CD4-positive, alpha-beta T cell (primary cell): ENCODE measurements around the gene RPTOR. TPM values are rescaled to one million over a fixed set of nuclear protein-coding genes. Genes with fewer than 3 reads are reported as not detected.

Experiments
- ATAC-seq: fragments of 200-7000 bp; cut with Tn5 transposase; one replicate; pipeline ENCODE4 v1.10.0; 2022; ENCODE audit warnings: mild to moderate bottlenecking; ENCODE audit not compliant: poor library complexity
- CTCF ChIA-PET: fragments of 350-600 bp; sonication (Branson Sonifier 250); formaldehyde crosslinking; loops from one replicate; lab custom pipeline; 2021; ENCODE audit warnings: antibody characterized with exemption, inconsistent platforms; lab: Charles Lee
- POLR2A ChIA-PET: fragments of 350-600 bp; sonication (Branson Sonifier 250); formaldehyde crosslinking; loops from one replicate; lab custom pipeline; 2021; ENCODE audit warnings: antibody characterized with exemption, inconsistent platforms; lab: Charles Lee
- DNase-seq, 14 experiments: peaks; one replicate each; pipeline ENCODE4 v3.0.0-alpha.2; 2013 to 2020; ENCODE audit warnings: mixed read lengths in 2 of 14
- H3K27ac ChIP-seq, 2 donors: one replicate each; pipeline versions ENCODE4 v1.5.1 to v1.7.0; 2013; ENCODE audit warnings: low read length in 2 of 2, low read depth in 1 of 2, mild to moderate bottlenecking in 1 of 2
- H3K27me3 ChIP-seq, 2 experiments: 1 replicate in 1 of 2; 2 replicates in 1 of 2; pipeline versions ENCODE4 v1.6.1 to v1.7.0; 2013; ENCODE audit warnings: low read length in 2 of 2, control low read depth in 1 of 2, mild to moderate bottlenecking in 1 of 2, moderate library complexity in 1 of 2; ENCODE audit not compliant: insufficient read depth in 2 of 2, control insufficient read depth in 1 of 2
- H3K36me3 ChIP-seq: one replicate; pipeline ENCODE4 v1.6.1; 2013; ENCODE audit warnings: low read length, control low read depth; ENCODE audit not compliant: insufficient read depth
- H3K4me1 ChIP-seq: one replicate; pipeline ENCODE4 v1.6.1; 2013; ENCODE audit warnings: low read length, control low read depth; ENCODE audit not compliant: insufficient read depth
- H3K4me3 ChIP-seq: one replicate; pipeline ENCODE4 v1.5.1; 2013; ENCODE audit warnings: mild to moderate bottlenecking, low read length, moderate library complexity
- H3K9me3 ChIP-seq, 2 experiments: 1 replicate in 1 of 2; 2 replicates in 1 of 2; pipeline versions ENCODE4 v1.6.1 to v1.7.0; 2013; ENCODE audit warnings: low read length in 2 of 2, mild to moderate bottlenecking in 2 of 2, control low read depth in 1 of 2, moderate library complexity in 1 of 2; ENCODE audit not compliant: control insufficient read depth in 1 of 2, insufficient read depth in 1 of 2
- H3K27ac Mint-ChIP-seq: one replicate; pipeline ENCODE4 v1.8.0; 2020; ENCODE audit warnings: mixed read lengths
- H3K27me3 Mint-ChIP-seq: one replicate; pipeline ENCODE4 v1.8.0; 2021; ENCODE audit warnings: mixed read lengths
- H3K36me3 Mint-ChIP-seq: one replicate; pipeline ENCODE4 v1.8.0; 2021; ENCODE audit warnings: low read depth, mixed read lengths
- H3K4me1 Mint-ChIP-seq: one replicate; pipeline ENCODE4 v1.8.0; 2021; ENCODE audit warnings: low read depth, mixed read lengths
- H3K4me3 Mint-ChIP-seq: one replicate; pipeline ENCODE4 v1.8.0; 2020; ENCODE audit warnings: mild to moderate bottlenecking, mixed read lengths
- H3K9me3 Mint-ChIP-seq: one replicate; pipeline ENCODE4 v1.8.0; 2020; ENCODE audit warnings: mixed read lengths
- CTCF ChIP-seq: fragments of 200-600 bp; IDR thresholded peaks from one replicate; pipeline ENCODE4 v1.8.0; 2022; ENCODE audit warnings: antibody characterized with exemption, mild to moderate bottlenecking
- intact Hi-C, 2 experiments: fragments of 100-400 bp; cut with DNase I in 1 of 2; cut with micrococcal nuclease in 1 of 2; formaldehyde crosslinking; loops; one replicate each; pipeline versions ENCODE4 v1.15.1 to v1.9.0; 2023 to 2025; cut with DNase I, micrococcal nuclease
- total RNA-seq, 174 experiments: library from RNA in 2 of 174; stranded (reverse) in 2 of 174; gene quantifications; one replicate each; pipeline ENCODE4 v1.2.3 and lab custom pipeline; 2021 to 2026

RPTOR gene
- total RNA-seq, 2 experiments from 2014 or later: 45.0 to 47.1 TPM

DNA sequence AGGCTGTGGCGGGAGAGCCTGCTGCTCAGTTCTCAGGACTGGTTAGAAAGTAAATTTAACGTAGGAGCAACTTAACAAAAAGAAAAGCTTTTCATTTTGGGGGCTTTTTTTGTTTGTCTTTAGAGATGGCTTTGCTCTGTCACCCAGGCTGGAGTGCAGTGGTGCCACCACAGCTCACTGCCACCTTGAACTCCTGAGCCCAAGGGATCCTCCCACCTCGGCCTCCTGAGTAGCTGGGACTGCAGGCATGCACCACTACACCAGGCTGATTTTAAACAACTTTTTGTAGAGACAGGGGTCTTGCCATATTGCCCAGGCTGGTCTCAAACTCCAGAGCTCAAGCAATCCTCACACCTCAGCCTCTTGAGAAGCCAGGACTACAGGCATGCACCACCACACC lies 205.0 kb downstream of the RPTOR start:
- H3K27ac ChIP-seq: no peak overlapping the region
- ATAC-seq (no peak), DNase-seq (peak in 1 of 14 experiments; percentile 19)
- H3K27me3 ChIP-seq: no peaks in the 10 kb centered on the region
- Mint-ChIP-seq H3K4me1 (peaks cover 57% of the 10 kb centered on the region), H3K27ac (peak overlapping the region; percentile 96), H3K4me3 (no peak overlapping the region), H3K36me3 (peaks cover 26% of the 10 kb centered on the region), H3K27me3 (no peaks in the 10 kb centered on the region), H3K9me3 (no peaks in the 10 kb centered on the region)
- ChIA-PET POLR2A (no interaction called here), CTCF (no interaction called here)
- H3K9me3 ChIP-seq: no peaks in the 10 kb centered on the region
- H3K4me3 ChIP-seq: no peak overlapping the region
- H3K4me1 ChIP-seq: peaks cover 28% of the 10 kb centered on the region
- TF ChIP-seq CTCF: no peak
- intact Hi-C loops: no loop called here
- H3K36me3 ChIP-seq: peaks cover 18% of the 10 kb centered on the region

GRCh38 chr17:80750263-80750662 lies 205.6 kb downstream of the RPTOR start:
- intact Hi-C loops: no loop called here
- Histone ChIP-seq H3K4me3 (no peak overlapping the region), H3K9me3 (no peaks in the 10 kb centered on the region), H3K27ac (no peak overlapping the region), H3K36me3 (peaks cover 24% of the 10 kb centered on the region), H3K27me3 (no peaks in the 10 kb centered on the region), H3K4me1 (peaks cover 25% of the 10 kb centered on the region)
- ATAC-seq (peak; percentile 50), DNase-seq (peak in 2 of 14 experiments; percentile 26 to 29)
- Mint-ChIP-seq H3K27ac (peak overlapping the region; percentile 96), H3K36me3 (peaks cover 30% of the 10 kb centered on the region), H3K4me1 (peaks cover 59% of the 10 kb centered on the region), H3K27me3 (no peaks in the 10 kb centered on the region), H3K4me3 (peak overlapping the region; percentile 30), H3K9me3 (no peaks in the 10 kb centered on the region)
- POLR2A ChIA-PET: interaction anchor here (1.0 kb wide), 1 partner anchor 15 kb away, joined by 3 read pairs; no protein-coding TSS in a partner anchor
- no peak for TF ChIP-seq CTCF
- CTCF ChIA-PET: no interaction called here

GRCh38 chr17:80751070-80751945 lies 206.7 kb downstream of the RPTOR start:
- H3K9me3 ChIP-seq: no peaks in the 10 kb centered on the region
- TF ChIP-seq CTCF: no peak
- peak; percentile 71 for ATAC-seq

More at GRCh38 chr17:80751070-80751945, 206.7 kb downstream of the RPTOR start:
- peak in 1 of 14 experiments; percentile 32 for DNase-seq
- Mint-ChIP-seq H3K9me3 (no peaks in the 10 kb centered on the region), H3K36me3 (peaks cover 38% of the 10 kb centered on the region), H3K4me1 (peaks cover 56% of the 10 kb centered on the region), H3K4me3 (peak overlapping the region; percentile 34), H3K27me3 (no peaks in the 10 kb centered on the region), H3K27ac (peak overlapping the region; percentile 96)
- intact Hi-C loops: no loop called here
- H3K27ac ChIP-seq: peak overlapping the region; percentile 3 to 21
- H3K36me3 ChIP-seq: peaks cover 29% of the 10 kb centered on the region
- H3K27me3 ChIP-seq: no peaks in the 10 kb centered on the region
- ChIA-PET POLR2A (interaction anchor here (0.9 to 1.5 kb wide), 6 partner anchors 9 to 48 kb away, joined by 3 to 7 read pairs (median 4); no protein-coding TSS in a partner anchor), CTCF (interaction anchor here (1.0 to 1.4 kb wide), 2 partner anchors 8 to 40 kb away, joined by 3 read pairs; no protein-coding TSS in a partner anchor)
- H3K4me1 ChIP-seq: peaks cover 22% of the 10 kb centered on the region
- H3K4me3 ChIP-seq: no peak overlapping the region
